ENCODE results near the gene SLC49A3. TPM values are rescaled to one million over a fixed set of nuclear protein-coding genes. Genes with fewer than 3 reads are reported as not detected.

The SLC49A3 gene
- total and polyA plus RNA-seq, 2 of the 4 experiments (the other 2 are of a cell fraction), result under 0.01 to 0.32 TPM

DNA sequence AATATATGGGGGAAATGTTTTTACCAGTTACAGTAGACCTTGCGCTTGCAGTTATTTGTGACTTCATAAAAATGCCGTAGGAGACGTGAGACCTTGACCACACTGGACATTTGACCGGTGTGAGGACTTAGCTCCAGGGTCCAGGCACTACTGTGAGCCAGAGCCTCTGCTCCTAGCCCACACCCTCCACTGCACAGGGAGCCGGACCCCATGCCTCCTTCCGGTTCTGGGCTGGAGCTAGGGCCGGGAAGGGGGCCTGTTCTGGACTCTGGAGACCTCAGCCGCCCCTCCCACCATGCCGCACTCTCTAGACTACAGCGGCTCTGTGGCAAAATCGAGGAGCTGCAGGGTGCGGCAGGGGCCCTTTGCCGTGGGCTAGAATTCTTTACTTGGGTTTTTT, 22.0 kb upstream of the SLC49A3 start:
- no peaks in the 10 kb centered on the region for H3K27me3 ChIP-seq (ENCODE audit: control insufficient read depth, insufficient read depth, low read length)
- peaks cover 12% of the 10 kb centered on the region; the same call in 1 of the 2 replicates for H3K4me1 ChIP-seq (ENCODE audit: control insufficient read depth, insufficient read depth, low read length)
- H3K27ac ChIP-seq (ENCODE audit: insufficient read depth, low read length), result no peak overlapping the region
- ATAC-seq (ENCODE audit: low read depth), result no peak
- H3K4ac ChIP-seq (ENCODE audit: low read depth, low read length), result no peak overlapping the region
- 100% methylated on average over 1 of the region's 13 CpGs; no CpG with 5 or more reads in 1 of the 2 experiments for WGBS, 2 experiments (ENCODE audit: extremely low coverage in 2 of 2, insufficient read length in 1 of 2)
- CTCF ChIA-PET, result interaction anchor here (1.3 kb wide), 1 partner anchor 31 kb away, joined by 5 read pairs; no protein-coding TSS in a partner anchor
- peaks cover 69% of the 10 kb centered on the region for H4K20me1 ChIP-seq (ENCODE audit: insufficient read depth, low read length)
- no peak overlapping the region for H4K8ac ChIP-seq (ENCODE audit: low read depth in 2 of 2, low read length in 2 of 2)
- intact Hi-C loops (cut with micrococcal nuclease), result no loop called here
- no peak overlapping the region for H2AFZ ChIP-seq (replicated peaks; ENCODE audit: low read length, poor library complexity)
- H3K14ac ChIP-seq (replicated peaks; ENCODE audit: low read depth, low read length), result no peak overlapping the region
- peaks cover 12% of the 10 kb centered on the region; the same call in 1 of the 2 replicates for H3K9me1 ChIP-seq (ENCODE audit: insufficient read depth, low read length)
- no peak overlapping the region for H2BK15ac ChIP-seq (ENCODE audit: low read depth, low read length)
- H2AK9ac ChIP-seq (replicated peaks; ENCODE audit: low read depth, low read length, poor library complexity), result no peak overlapping the region
- dilution Hi-C loops (cut with HindIII; ENCODE audit: low sequenced_read_pairs, unreplicated experiment), result no loop called here
- no peak overlapping the region for H3K4me2 ChIP-seq (ENCODE audit: low read depth, low read length)
- H3K9ac ChIP-seq (ENCODE audit: low read depth, low read length), result no peak overlapping the region
- no peak for TF ChIP-seq MAFK (IDR thresholded peaks at IDR 0.05; ENCODE audit: low read depth, low read length)
- TF ChIP-seq, protein P1, sequence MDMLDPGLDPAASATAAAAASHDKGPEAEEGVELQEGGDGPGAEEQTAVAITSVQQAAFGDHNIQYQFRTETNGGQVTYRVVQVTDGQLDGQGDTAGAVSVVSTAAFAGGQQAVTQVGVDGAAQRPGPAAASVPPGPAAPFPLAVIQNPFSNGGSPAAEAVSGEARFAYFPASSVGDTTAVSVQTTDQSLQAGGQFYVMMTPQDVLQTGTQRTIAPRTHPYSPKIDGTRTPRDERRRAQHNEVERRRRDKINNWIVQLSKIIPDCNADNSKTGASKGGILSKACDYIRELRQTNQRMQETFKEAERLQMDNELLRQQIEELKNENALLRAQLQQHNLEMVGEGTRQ (IDR thresholded peaks at IDR 0.05; ENCODE audit: low read depth, low read length), result no peak
- TF ChIP-seq, protein P2, sequence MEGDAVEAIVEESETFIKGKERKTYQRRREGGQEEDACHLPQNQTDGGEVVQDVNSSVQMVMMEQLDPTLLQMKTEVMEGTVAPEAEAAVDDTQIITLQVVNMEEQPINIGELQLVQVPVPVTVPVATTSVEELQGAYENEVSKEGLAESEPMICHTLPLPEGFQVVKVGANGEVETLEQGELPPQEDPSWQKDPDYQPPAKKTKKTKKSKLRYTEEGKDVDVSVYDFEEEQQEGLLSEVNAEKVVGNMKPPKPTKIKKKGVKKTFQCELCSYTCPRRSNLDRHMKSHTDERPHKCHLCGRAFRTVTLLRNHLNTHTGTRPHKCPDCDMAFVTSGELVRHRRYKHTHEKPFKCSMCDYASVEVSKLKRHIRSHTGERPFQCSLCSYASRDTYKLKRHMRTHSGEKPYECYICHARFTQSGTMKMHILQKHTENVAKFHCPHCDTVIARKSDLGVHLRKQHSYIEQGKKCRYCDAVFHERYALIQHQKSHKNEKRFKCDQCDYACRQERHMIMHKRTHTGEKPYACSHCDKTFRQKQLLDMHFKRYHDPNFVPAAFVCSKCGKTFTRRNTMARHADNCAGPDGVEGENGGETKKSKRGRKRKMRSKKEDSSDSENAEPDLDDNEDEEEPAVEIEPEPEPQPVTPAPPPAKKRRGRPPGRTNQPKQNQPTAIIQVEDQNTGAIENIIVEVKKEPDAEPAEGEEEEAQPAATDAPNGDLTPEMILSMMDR (conservative IDR thresholded peaks at IDR 0.05; ENCODE audit: low read depth, low read length), result no peak
- TF ChIP-seq NFE2L2 (IDR thresholded peaks at IDR 0.05; ENCODE audit: low read depth, low read length), result no peak
- TF ChIP-seq CHD1 (IDR thresholded peaks at IDR 0.05; ENCODE audit: low read depth, low read length), result no peak
- TF ChIP-seq RFX5 (IDR thresholded peaks at IDR 0.05; ENCODE audit: low read depth, low read length), result no peak
- TF ChIP-seq BHLHE40 (IDR thresholded peaks at IDR 0.05; ENCODE audit: low read depth, low read length), result no peak
- no peak for TF ChIP-seq RAD21 (IDR thresholded peaks at IDR 0.05; ENCODE audit: low read length)
- no peak for TF ChIP-seq SMC3 (IDR thresholded peaks at IDR 0.05; ENCODE audit: low read depth, low read length)
- TF ChIP-seq FOS (IDR thresholded peaks at IDR 0.05; ENCODE audit: low read depth, low read length), result no peak
- no peak for TF ChIP-seq MAZ (IDR thresholded peaks at IDR 0.05; ENCODE audit: borderline replicate concordance, low read depth, low read length)
- no peak for TF ChIP-seq POLR2A (IDR thresholded peaks at IDR 0.05; ENCODE audit: low read depth, low read length)
- TF ChIP-seq CEBPB (IDR thresholded peaks at IDR 0.05; ENCODE audit: low read depth, low read length), result no peak
- no peak for TF ChIP-seq RCOR1 (IDR thresholded peaks at IDR 0.05; ENCODE audit: insufficient replicate concordance, low read length)
- TF ChIP-seq MXI1 (IDR thresholded peaks at IDR 0.05; ENCODE audit: borderline replicate concordance, low read depth, low read length), result no peak
- TF ChIP-seq, protein P3, sequence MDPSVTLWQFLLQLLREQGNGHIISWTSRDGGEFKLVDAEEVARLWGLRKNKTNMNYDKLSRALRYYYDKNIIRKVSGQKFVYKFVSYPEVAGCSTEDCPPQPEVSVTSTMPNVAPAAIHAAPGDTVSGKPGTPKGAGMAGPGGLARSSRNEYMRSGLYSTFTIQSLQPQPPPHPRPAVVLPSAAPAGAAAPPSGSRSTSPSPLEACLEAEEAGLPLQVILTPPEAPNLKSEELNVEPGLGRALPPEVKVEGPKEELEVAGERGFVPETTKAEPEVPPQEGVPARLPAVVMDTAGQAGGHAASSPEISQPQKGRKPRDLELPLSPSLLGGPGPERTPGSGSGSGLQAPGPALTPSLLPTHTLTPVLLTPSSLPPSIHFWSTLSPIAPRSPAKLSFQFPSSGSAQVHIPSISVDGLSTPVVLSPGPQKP (IDR thresholded peaks at IDR 0.05; ENCODE audit: borderline replicate concordance, low read depth, low read length), result no peak
- no peak overlapping the region for H3K18ac ChIP-seq (ENCODE audit: low read depth, low read length)
- no peak overlapping the region for H4K5ac ChIP-seq (ENCODE audit: low read depth, low read length)
- no peak overlapping the region for H2BK120ac ChIP-seq (ENCODE audit: low read depth, low read length)
- no peak overlapping the region for H2AK5ac ChIP-seq (ENCODE audit: low read depth, low read length)
- H3K79me1 ChIP-seq (ENCODE audit: low read depth in 1 of 2, low read length in 2 of 2), result peaks cover 9 to 47% of the 10 kb centered on the region in 2 experiments; a peak in 2 of 4 replicates
- H4K91ac ChIP-seq (ENCODE audit: insufficient read depth, low read depth, low read length), result no peak overlapping the region
- no peak overlapping the region for H2BK5ac ChIP-seq (ENCODE audit: low read depth, low read length, poor library complexity, severe bottlenecking)
- no peak overlapping the region for H3K23ac ChIP-seq (ENCODE audit: low read depth, low read length)
- no TSS peak for BruUV-seq (replicated peaks)
- H3K4me3 ChIP-seq (ENCODE audit: insufficient read depth, low read depth, low read length), result no peak overlapping the region
- peaks cover 15% of the 10 kb centered on the region for H3K36me3 ChIP-seq (ENCODE audit: control insufficient read depth, insufficient read depth, low read length)
- no peak overlapping the region for H2BK20ac ChIP-seq (ENCODE audit: low read depth, low read length)
- no peak overlapping the region for H3K56ac ChIP-seq (ENCODE audit: extremely low read depth, insufficient read depth, low read length)
- H3K9me3 ChIP-seq (ENCODE audit: control insufficient read depth, insufficient read depth, low read length), result no peaks in the 10 kb centered on the region
- in situ Hi-C loops (cut with MboI; ENCODE audit: low sequenced_read_pairs), result no loop called here
- POLR2A ChIA-PET (ENCODE audit: unreplicated experiment), result no interaction called here
- DNase-seq, result no peak
